PC-3 (cell line): ENCODE measurements around the gene MUS81. TPM values are rescaled to one million over a fixed set of nuclear protein-coding genes. Genes with fewer than 3 reads are reported as not detected.

Source experiments
- ATAC-seq: fragments of 200-7000 bp; cut with Tn5 transposase; 2 replicates; pipeline ENCODE4 v1.9.1; 2020; ENCODE audit warnings: mild to moderate bottlenecking, moderate library complexity
- BruUV-seq: library from RNA; stranded (reverse); fragments of 400-500 nt; replicated peaks from 2 replicates; lab custom pipeline; 2021; lab: Mats Ljungman, UMichigan
- CTCF ChIA-PET: fragments of 300-600 bp; sonication (Branson Sonifier 250); formaldehyde crosslinking; loops from one replicate; lab custom pipeline; 2022; ENCODE audit warnings: antibody characterized with exemption; lab: Charles Lee
- POLR2A ChIA-PET: fragments of 300-600 bp; sonication (Branson Sonifier 250); formaldehyde crosslinking; loops from one replicate; lab custom pipeline; 2022; ENCODE audit warnings: antibody characterized with exemption; ENCODE audit not compliant: unreplicated experiment; lab: Charles Lee
- DNase-seq: peaks from one replicate; pipeline ENCODE4 v3.0.0-alpha.2; 2015
- H2AFZ ChIP-seq: fragments of 300-600 bp; sonication (generic); 2 replicates; pipeline ENCODE4 v1.6.0; 2016; ENCODE audit warnings: antibody characterized with exemption, low read length
- H3F3A ChIP-seq: fragments of 300-600 bp; sonication (generic); one replicate; pipeline ENCODE4 v1.6.0; 2017; ENCODE audit warnings: antibody characterized with exemption, low read length, control low read depth, mild to moderate bottlenecking; ENCODE audit not compliant: unreplicated experiment
- H3K27ac ChIP-seq: fragments of 300-600 bp; sonication (generic); 2 replicates; pipeline ENCODE4 v1.5.1; 2016; ENCODE audit warnings: mild to moderate bottlenecking, low read length
- H3K27me3 ChIP-seq: fragments of 300-600 bp; sonication (generic); 2 replicates; pipeline ENCODE4 v1.6.1; 2016; ENCODE audit warnings: low read length, mixed read lengths
- H3K36me3 ChIP-seq: fragments of 300-600 bp; sonication (generic); 2 replicates; pipeline ENCODE4 v1.6.1; 2016; ENCODE audit warnings: low read depth, mixed run types, low read length, mixed read lengths
- H3K4me1 ChIP-seq: fragments of 300-600 bp; sonication (generic); 2 replicates; pipeline ENCODE4 v1.5.1; 2016; ENCODE audit warnings: low read length; ENCODE audit not compliant: insufficient read depth
- H3K4me2 ChIP-seq: fragments of 300-600 bp; sonication (generic); 2 replicates; pipeline ENCODE4 v1.6.0; 2016; ENCODE audit warnings: low read length
- H3K4me3 ChIP-seq: fragments of 300-600 bp; sonication (generic); 2 replicates; pipeline ENCODE4 v1.5.1; 2016; ENCODE audit warnings: mild to moderate bottlenecking, low read length, mixed read lengths
- H3K79me2 ChIP-seq: fragments of 300-600 bp; sonication (generic); 2 replicates; pipeline ENCODE4 v1.6.1; 2017; ENCODE audit warnings: low read length, mixed read lengths
- H3K9ac ChIP-seq: fragments of 300-600 bp; sonication (generic); 2 replicates; pipeline ENCODE4 v1.6.0; 2016; ENCODE audit warnings: mild to moderate bottlenecking, low read length
- H3K9me2 ChIP-seq: fragments of 300-600 bp; sonication (generic); replicated peaks from 2 replicates; pipeline ENCODE4 v1.6.1; 2016; ENCODE audit warnings: mixed run types, low read length, mixed read lengths
- H3K9me3 ChIP-seq: fragments of 300-600 bp; sonication (generic); 2 replicates; pipeline ENCODE4 v1.6.1; 2016; ENCODE audit warnings: low read length, mixed read lengths
- H4K20me1 ChIP-seq: fragments of 300-600 bp; sonication (generic); 2 replicates; pipeline ENCODE4 v1.6.1; 2016; ENCODE audit warnings: low read length, mixed read lengths
- EZH2 ChIP-seq: fragments of 300-600 bp; sonication (generic); IDR thresholded peaks from one replicate; pipeline ENCODE4 v1.6.1; 2017; ENCODE audit warnings: antibody characterized with exemption, mild to moderate bottlenecking, low read length; ENCODE audit not compliant: unreplicated experiment
- EZH2phosphoT487 ChIP-seq: fragments of 300-600 bp; sonication (generic); IDR thresholded peaks from 2 replicates; pipeline ENCODE4 v1.6.1; 2018; ENCODE audit warnings: mild to moderate bottlenecking, antibody characterized with exemption, low read length, borderline replicate concordance
- intact Hi-C: fragments of 100-400 bp; cut with micrococcal nuclease; formaldehyde crosslinking; loops from 2 replicates; pipeline ENCODE4 v1.9.0; 2023
- total RNA-seq: library from RNA; depleted of rRNA; stranded (reverse); fragments of >200 nt; gene quantifications from 2 replicates; pipeline ENCODE4 v1.2.3, GENCODE V29; 2014
- TF ChIP-seq, protein P1 (sequence below): fragments of 300-600 bp; sonication (generic); conservative IDR thresholded peaks from 2 replicates; pipeline ENCODE4 v1.5.1; 2017; ENCODE audit warnings: antibody characterized with exemption, low read depth, mild to moderate bottlenecking, low read length

The MUS81 gene
- total RNA-seq, 1 experiment from 2014 or later = 82.0 TPM

- ChIA-PET CTCF (no interaction called here), POLR2A (interaction anchor here (0.7 kb wide), 1 partner anchor 113 kb away, joined by 3 read pairs; no protein-coding TSS in a partner anchor)
- TF ChIP-seq EZH2phosphoT487 (no peak), EZH2 (no peak)
- TF ChIP-seq, protein P1, sequence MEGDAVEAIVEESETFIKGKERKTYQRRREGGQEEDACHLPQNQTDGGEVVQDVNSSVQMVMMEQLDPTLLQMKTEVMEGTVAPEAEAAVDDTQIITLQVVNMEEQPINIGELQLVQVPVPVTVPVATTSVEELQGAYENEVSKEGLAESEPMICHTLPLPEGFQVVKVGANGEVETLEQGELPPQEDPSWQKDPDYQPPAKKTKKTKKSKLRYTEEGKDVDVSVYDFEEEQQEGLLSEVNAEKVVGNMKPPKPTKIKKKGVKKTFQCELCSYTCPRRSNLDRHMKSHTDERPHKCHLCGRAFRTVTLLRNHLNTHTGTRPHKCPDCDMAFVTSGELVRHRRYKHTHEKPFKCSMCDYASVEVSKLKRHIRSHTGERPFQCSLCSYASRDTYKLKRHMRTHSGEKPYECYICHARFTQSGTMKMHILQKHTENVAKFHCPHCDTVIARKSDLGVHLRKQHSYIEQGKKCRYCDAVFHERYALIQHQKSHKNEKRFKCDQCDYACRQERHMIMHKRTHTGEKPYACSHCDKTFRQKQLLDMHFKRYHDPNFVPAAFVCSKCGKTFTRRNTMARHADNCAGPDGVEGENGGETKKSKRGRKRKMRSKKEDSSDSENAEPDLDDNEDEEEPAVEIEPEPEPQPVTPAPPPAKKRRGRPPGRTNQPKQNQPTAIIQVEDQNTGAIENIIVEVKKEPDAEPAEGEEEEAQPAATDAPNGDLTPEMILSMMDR = no peak
- no peaks in the 10 kb centered on the region for H3K9me3 ChIP-seq
- H3K79me2 ChIP-seq = no peaks in the 10 kb centered on the region
- no peak overlapping the region for H3K9ac ChIP-seq
- DNase-seq (no peak), ATAC-seq (no peak)
- H3K4me3 ChIP-seq = no peak overlapping the region
- H3K4me2 ChIP-seq = no peak overlapping the region
- no peaks in the 10 kb centered on the region for H3K4me1 ChIP-seq
- no peaks in the 10 kb centered on the region for H3F3A ChIP-seq
- no peaks in the 10 kb centered on the region for H3K27me3 ChIP-seq
- H3K27ac ChIP-seq = no peak overlapping the region
- H4K20me1 ChIP-seq = no peaks in the 10 kb centered on the region
- intact Hi-C loops = no loop called here
- no TSS peak for BruUV-seq
- H2AFZ ChIP-seq = no peak overlapping the region
- H3K9me2 ChIP-seq = no peaks in the 10 kb centered on the region
- H3K36me3 ChIP-seq = no peaks in the 10 kb centered on the region
These were observed 37.3 kb upstream of the MUS81 start for GRCh38 chr11:65822776-65823528.

GRCh38 chr11:65826984-65827735 lies 33.1 kb upstream of the MUS81 start:
- H3K79me2 ChIP-seq = no peaks in the 10 kb centered on the region
- H3K9ac ChIP-seq = no peak overlapping the region
- H3K4me2 ChIP-seq = no peak overlapping the region
- ChIA-PET CTCF (interaction anchor here (1.0 to 1.1 kb wide), 2 partner anchors 9 to 47 kb away, joined by 3 to 5 read pairs; no protein-coding TSS in a partner anchor), POLR2A (no interaction called here)
- H3K27me3 ChIP-seq = peaks cover 8% of the 10 kb centered on the region; the same call in 1 of the 2 replicates
- H3F3A ChIP-seq = no peaks in the 10 kb centered on the region
- H3K27ac ChIP-seq = no peak overlapping the region
- intact Hi-C loops = no loop called here
- H4K20me1 ChIP-seq = no peaks in the 10 kb centered on the region
- no TSS peak for BruUV-seq
- ATAC-seq = no peak
- DNase-seq = no peak
- no peaks in the 10 kb centered on the region for H3K9me3 ChIP-seq
- no peak overlapping the region for H3K4me3 ChIP-seq
- no peaks in the 10 kb centered on the region for H3K9me2 ChIP-seq
- no peaks in the 10 kb centered on the region for H3K4me1 ChIP-seq
- no peak overlapping the region for H2AFZ ChIP-seq
- TF ChIP-seq, protein P1 = no peak
- no peak for TF ChIP-seq EZH2phosphoT487
- no peak for TF ChIP-seq EZH2
- no peaks in the 10 kb centered on the region for H3K36me3 ChIP-seq
